IMR-90 (cell line): ENCODE measurements around the gene EBLN2. TPM values are rescaled to one million over a fixed set of nuclear protein-coding genes. Genes with fewer than 3 reads are reported as not detected.

ENCODE experiments used
- ATAC-seq: fragments of 200-7000 bp; cut with Tn5 transposase; 2 replicates; pipeline ENCODE4 v1.9.1; 2020; ENCODE audit warnings: low read depth, mild to moderate bottlenecking, moderate library complexity
- BruUV-seq: library from RNA; stranded (reverse); fragments of 400-500 nt; replicated peaks from 2 replicates; lab custom pipeline; 2021; lab: Mats Ljungman, UMichigan
- CTCF ChIA-PET: fragments of 300-600 bp; formaldehyde crosslinking; extraction: SDS; loops from one replicate; lab custom pipeline; 2021; ENCODE audit warnings: antibody characterized with exemption; lab: Yijun Ruan, JAX
- POLR2A ChIA-PET: fragments of 300-600 bp; sonication (Branson Sonifier 250); formaldehyde crosslinking; loops from one replicate; lab custom pipeline; 2022; ENCODE audit warnings: antibody characterized with exemption; ENCODE audit not compliant: unreplicated experiment; lab: Charles Lee
- DNase-seq: peaks from one replicate; pipeline ENCODE4 v3.0.0; 2013
- H2AFZ ChIP-seq: replicated peaks from 2 replicates; pipeline ENCODE3; 2013; ENCODE audit warnings: low read length, mild to moderate bottlenecking; ENCODE audit not compliant: poor library complexity
- H2AK5ac ChIP-seq: 2 replicates; pipeline ENCODE4 v1.6.1; 2013; ENCODE audit warnings: low read depth, low read length, inconsistent platforms
- H2AK9ac ChIP-seq: replicated peaks from 2 replicates; pipeline ENCODE3; 2013; ENCODE audit warnings: mild to moderate bottlenecking, low read depth, low read length, moderate library complexity; ENCODE audit not compliant: poor library complexity
- H2BK120ac ChIP-seq: 2 replicates; pipeline ENCODE4 v1.6.1; 2013; ENCODE audit warnings: low read depth, low read length, inconsistent platforms
- H2BK15ac ChIP-seq: 3 replicates; pipeline ENCODE4 v1.6.1; 2013; ENCODE audit warnings: low read depth, low read length, inconsistent platforms
- H2BK20ac ChIP-seq: 2 replicates; pipeline ENCODE4 v1.6.1; 2013; ENCODE audit warnings: low read depth, mild to moderate bottlenecking, inconsistent platforms, low read length, moderate library complexity
- H2BK5ac ChIP-seq: 2 replicates; pipeline ENCODE4 v1.6.1; 2013; ENCODE audit warnings: mild to moderate bottlenecking, low read depth, low read length, inconsistent platforms; ENCODE audit not compliant: poor library complexity, severe bottlenecking
- H3K14ac ChIP-seq: replicated peaks from 2 replicates; pipeline ENCODE4 v1.6.1; 2013; ENCODE audit warnings: low read depth, low read length, inconsistent platforms
- H3K18ac ChIP-seq: 2 replicates; pipeline ENCODE4 v1.6.1; 2013; ENCODE audit warnings: low read depth, low read length, control low read depth
- H3K23ac ChIP-seq: 2 replicates; pipeline ENCODE4 v1.6.1; 2013; ENCODE audit warnings: low read depth, low read length, inconsistent platforms
- H3K27ac ChIP-seq: 2 replicates; pipeline ENCODE4 v1.5.1; 2013; ENCODE audit warnings: mild to moderate bottlenecking, control low read depth, low read length; ENCODE audit not compliant: insufficient read depth
- H3K27me3 ChIP-seq: 2 replicates; pipeline ENCODE4 v1.6.1; 2013; ENCODE audit warnings: low read length; ENCODE audit not compliant: control insufficient read depth, insufficient read depth
- H3K36me3 ChIP-seq: 2 replicates; pipeline ENCODE4 v1.6.1; 2013; ENCODE audit warnings: low read length, mixed read lengths; ENCODE audit not compliant: control insufficient read depth, insufficient read depth
- H3K4ac ChIP-seq: 2 replicates; pipeline ENCODE4 v1.6.1; 2013; ENCODE audit warnings: low read depth, low read length, inconsistent platforms
- H3K4me1 ChIP-seq: 2 replicates; pipeline ENCODE4 v1.6.1; 2013; ENCODE audit warnings: low read length, mixed read lengths; ENCODE audit not compliant: control insufficient read depth, insufficient read depth
- H3K4me2 ChIP-seq: 2 replicates; pipeline ENCODE4 v1.6.1; 2013; ENCODE audit warnings: low read depth, mild to moderate bottlenecking, control low read depth, low read length, moderate library complexity
- H3K4me3 ChIP-seq: 2 replicates; pipeline ENCODE4 v1.5.1; 2013; ENCODE audit warnings: low read depth, mild to moderate bottlenecking, control low read depth, low read length, moderate library complexity; ENCODE audit not compliant: insufficient read depth
- H3K56ac ChIP-seq: 2 replicates; pipeline ENCODE4 v1.6.1; 2013; ENCODE audit warnings: low read length, inconsistent platforms; ENCODE audit not compliant: insufficient read depth; ENCODE audit errors: extremely low read depth
- H3K79me1 ChIP-seq, 2 experiments: 2 replicates each; pipeline ENCODE4 v1.6.1; 2013; ENCODE audit warnings: low read length in 2 of 2, inconsistent platforms in 1 of 2, low read depth in 1 of 2
- H3K9ac ChIP-seq: 2 replicates; pipeline ENCODE4 v1.6.1; 2013; ENCODE audit warnings: low read depth, low read length, control low read depth
- H3K9me1 ChIP-seq: 2 replicates; pipeline ENCODE4 v1.6.1; 2013; ENCODE audit warnings: low read length, inconsistent platforms; ENCODE audit not compliant: insufficient read depth
- H3K9me3 ChIP-seq: 2 replicates; pipeline ENCODE4 v1.6.1; 2013; ENCODE audit warnings: low read length; ENCODE audit not compliant: control insufficient read depth, insufficient read depth
- H4K20me1 ChIP-seq: 2 replicates; pipeline ENCODE4 v1.6.1; 2013; ENCODE audit warnings: low read length, inconsistent platforms; ENCODE audit not compliant: insufficient read depth
- H4K5ac ChIP-seq: 2 replicates; pipeline ENCODE4 v1.6.1; 2013; ENCODE audit warnings: mild to moderate bottlenecking, low read depth, low read length, control low read depth
- H4K8ac ChIP-seq, 2 experiments: 2 replicates each; pipeline ENCODE4 v1.6.1; 2013; ENCODE audit warnings: low read depth in 2 of 2, low read length in 2 of 2, control low read depth in 1 of 2, inconsistent platforms in 1 of 2
- H4K91ac ChIP-seq: 2 replicates; pipeline ENCODE4 v1.6.1; 2013; ENCODE audit warnings: low read depth, low read length, inconsistent platforms; ENCODE audit not compliant: insufficient read depth
- BHLHE40 ChIP-seq: fragments of 150-350 bp; IDR thresholded peaks from 2 replicates; pipeline ENCODE4 v1.6.1; 2016; ENCODE audit warnings: mild to moderate bottlenecking, low read depth, low read length
- CEBPB ChIP-seq: IDR thresholded peaks from 2 replicates; pipeline ENCODE4 v1.6.1; 2012; ENCODE audit warnings: low read depth, low read length, improper control_type of control experiment
- MAZ ChIP-seq: IDR thresholded peaks from 2 replicates; pipeline ENCODE4 v1.6.1; 2012; ENCODE audit warnings: low read depth, mild to moderate bottlenecking, low read length, improper control_type of control experiment, moderate library complexity, borderline replicate concordance
- NFE2L2 ChIP-seq: fragments of 150-350 bp; IDR thresholded peaks from 2 replicates; pipeline ENCODE4 v1.6.1; 2016; ENCODE audit warnings: low read depth, mild to moderate bottlenecking, low read length
- RCOR1 ChIP-seq: IDR thresholded peaks from 2 replicates; pipeline ENCODE4 v1.6.1; 2012; ENCODE audit warnings: mild to moderate bottlenecking, low read length, improper control_type of control experiment; ENCODE audit not compliant: insufficient replicate concordance
- WGBS, 2 experiments: methylation state at CpG; one replicate each; pipeline versions ENCODE4 v1.1.5 to v1.1.7; 2013; ENCODE audit warnings: missing lambda C conversion rate in 2 of 2; ENCODE audit not compliant: insufficient read length in 1 of 2; ENCODE audit errors: extremely low coverage in 2 of 2; 5-methylcytosine and 5-hydroxymethylcytosine counted together
- dilution Hi-C: fragments of 300-500 bp; cut with HindIII; formaldehyde crosslinking; loops from one replicate; pipeline ENCODE4 v1.14.3; 2018; ENCODE audit warnings: low sequenced_read_pairs; ENCODE audit not compliant: unreplicated experiment
- in situ Hi-C: fragments of 300-500 bp; cut with MboI; formaldehyde crosslinking; loops from 3 replicates; pipeline ENCODE4 v1.14.3; 2019; ENCODE audit warnings: low sequenced_read_pairs, inconsistent platforms, mixed read lengths
- intact Hi-C: fragments of 100-400 bp; cut with micrococcal nuclease; formaldehyde crosslinking; loops from 2 replicates; pipeline ENCODE4 v1.10.0; 2022
- polyA plus RNA-seq, 3 experiments: library from polyadenylated mRNA; depleted of rRNA; stranded (reverse); fragments of >200 nt; gene quantifications; 2 replicates each; pipeline ENCODE4 v1.2.3, GENCODE V29; 2012; ENCODE audit warnings: low replicate concordance in 1 of 3
- total RNA-seq: library from RNA; depleted of rRNA; stranded (reverse); fragments of >200 nt; gene quantifications from 2 replicates; pipeline ENCODE4 v1.2.3, GENCODE V29; 2012
- TF ChIP-seq, protein P1 (sequence below): conservative IDR thresholded peaks from 2 replicates; pipeline ENCODE4 v1.5.1; 2012; ENCODE audit warnings: mild to moderate bottlenecking, low read depth, low read length, improper control_type of control experiment

Gene EBLN2
- total and polyA plus RNA-seq, 2 of the 4 experiments (the other 2 are of a cell fraction): 2.5 to 7.7 TPM

DNA sequence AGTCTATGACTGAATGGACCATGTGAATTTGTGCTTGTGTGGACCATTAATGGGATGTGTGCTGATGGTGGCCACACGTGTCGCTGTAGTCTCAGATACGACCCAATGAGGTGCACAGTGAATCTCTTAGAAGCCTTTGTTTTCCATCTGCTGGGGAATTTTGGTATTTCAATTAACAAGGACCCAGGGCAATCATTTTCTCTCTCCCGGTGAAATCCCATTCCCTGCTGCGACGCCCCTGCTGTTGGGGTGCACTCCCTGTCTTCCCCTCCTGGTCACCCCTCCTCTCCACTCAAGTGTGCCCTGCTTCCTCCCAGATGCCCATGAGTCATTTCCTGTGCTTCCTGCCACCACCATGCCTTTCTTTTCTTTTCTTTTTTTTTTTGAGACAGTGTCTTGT, 32.7 kb downstream of the EBLN2 start:
- no peak overlapping the region for H2BK5ac ChIP-seq
- H2BK15ac ChIP-seq: no peak overlapping the region
- H3K27ac ChIP-seq: no peak overlapping the region
- ATAC-seq: no peak; the same call in 1 of the 2 replicates
- no peaks in the 10 kb centered on the region for H3K4me1 ChIP-seq
- H4K91ac ChIP-seq: no peak overlapping the region
- CTCF ChIA-PET: no interaction called here
- POLR2A ChIA-PET: no interaction called here
- H3K27me3 ChIP-seq: peaks cover 4% of the 10 kb centered on the region; the same call in 1 of the 2 replicates
- TF ChIP-seq, protein P1, sequence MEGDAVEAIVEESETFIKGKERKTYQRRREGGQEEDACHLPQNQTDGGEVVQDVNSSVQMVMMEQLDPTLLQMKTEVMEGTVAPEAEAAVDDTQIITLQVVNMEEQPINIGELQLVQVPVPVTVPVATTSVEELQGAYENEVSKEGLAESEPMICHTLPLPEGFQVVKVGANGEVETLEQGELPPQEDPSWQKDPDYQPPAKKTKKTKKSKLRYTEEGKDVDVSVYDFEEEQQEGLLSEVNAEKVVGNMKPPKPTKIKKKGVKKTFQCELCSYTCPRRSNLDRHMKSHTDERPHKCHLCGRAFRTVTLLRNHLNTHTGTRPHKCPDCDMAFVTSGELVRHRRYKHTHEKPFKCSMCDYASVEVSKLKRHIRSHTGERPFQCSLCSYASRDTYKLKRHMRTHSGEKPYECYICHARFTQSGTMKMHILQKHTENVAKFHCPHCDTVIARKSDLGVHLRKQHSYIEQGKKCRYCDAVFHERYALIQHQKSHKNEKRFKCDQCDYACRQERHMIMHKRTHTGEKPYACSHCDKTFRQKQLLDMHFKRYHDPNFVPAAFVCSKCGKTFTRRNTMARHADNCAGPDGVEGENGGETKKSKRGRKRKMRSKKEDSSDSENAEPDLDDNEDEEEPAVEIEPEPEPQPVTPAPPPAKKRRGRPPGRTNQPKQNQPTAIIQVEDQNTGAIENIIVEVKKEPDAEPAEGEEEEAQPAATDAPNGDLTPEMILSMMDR: no peak
- TF ChIP-seq RCOR1 (no peak), NFE2L2 (no peak), CEBPB (no peak), MAZ (no peak), BHLHE40 (no peak)
- H3K56ac ChIP-seq: no peak overlapping the region
- H4K20me1 ChIP-seq: no peaks in the 10 kb centered on the region
- H2BK20ac ChIP-seq: no peak overlapping the region; the same call in 1 of the 2 replicates
- H3K36me3 ChIP-seq: no peaks in the 10 kb centered on the region
- H2AFZ ChIP-seq: peak overlapping the region; percentile 81
- WGBS, 2 experiments: no CpG with 5 or more reads among the region's 6 CpGs
- intact Hi-C loops (no loop called here), dilution Hi-C loops (no loop called here), in situ Hi-C loops (loop anchor here (25.0 kb wide), 2 partner anchors 657 to 1207 kb away; partner anchors contain the start of gene RYBP)
- peak overlapping the region; percentile 85 for H2AK9ac ChIP-seq
- H3K4me3 ChIP-seq: no peak overlapping the region
- H3K4me2 ChIP-seq: no peak overlapping the region
- no peak overlapping the region for H2BK120ac ChIP-seq
- 0 out of 2 replicates have a peak, but pooled peaks cover 2% of the 10 kb centered on the region for H3K9me3 ChIP-seq
- BruUV-seq: no TSS peak
- no peak overlapping the region for H3K9ac ChIP-seq
- no peak for DNase-seq
- no peak overlapping the region for H3K14ac ChIP-seq
- no peak overlapping the region for H3K23ac ChIP-seq
- no peaks in the 10 kb centered on the region for H3K9me1 ChIP-seq
- H2AK5ac ChIP-seq: no peak overlapping the region
- no peak overlapping the region for H3K4ac ChIP-seq
- no peaks in the 10 kb centered on the region for H3K79me1 ChIP-seq
- no peak overlapping the region for H4K8ac ChIP-seq
- H4K5ac ChIP-seq: no peak overlapping the region
- H3K18ac ChIP-seq: no peak overlapping the region
